HG03108 (cell line): Measurements from ENCODE around the gene ZNF219.

ENCODE experiments used
- ATAC-seq: cut with Tn5 transposase; IDR thresholded peaks from one replicate; pipeline ENCODE4 v1.9.1; 2021; ENCODE audit warnings: moderate library complexity; ENCODE audit not compliant: unreplicated experiment

Gene ZNF219

GRCh38 chr14:21069388-21070082 lies 28.9 kb downstream of the ZNF219 start:
- ATAC-seq, result no peak

GRCh38 chr14:21068521-21069387 lies 29.7 kb downstream of the ZNF219 start:
- no peak for ATAC-seq

- no peak for ATAC-seq
These were observed 31.5 kb downstream of the ZNF219 start for GRCh38 chr14:21066882-21067502.

- no peak for ATAC-seq
These were observed 35.0 kb downstream of the ZNF219 start for GRCh38 chr14:21063479-21063878.

GRCh38 chr14:21061347-21061668 lies 37.1 kb downstream of the ZNF219 start:
- ATAC-seq, result no peak

- ATAC-seq, result no peak
These were observed 37.7 kb downstream of the ZNF219 start for GRCh38 chr14:21060614-21061346.

- ATAC-seq, result no peak
These were observed 38.4 kb downstream of the ZNF219 start for GRCh38 chr14:21059842-21060613.

GRCh38 chr14:21058903-21059302 lies 39.6 kb downstream of the ZNF219 start:
- ATAC-seq, result no peak

GRCh38 chr14:21057803-21058675 lies 40.4 kb downstream of the ZNF219 start, which contains the start of gene RNASE8:
Gene RNASE8, plus strand, starts transcription at chr14:21057822. Its CDS starts 71 bp downstream, at chr14:21057893.
- ATAC-seq, result no peak

- ATAC-seq, result no peak
These were observed 41.8 kb downstream of the ZNF219 start for GRCh38 chr14:21056520-21057163.

GRCh38 chr14:21055432-21056117 lies 42.9 kb downstream of the ZNF219 start:
- ATAC-seq, result no peak

GRCh38 chr14:21054768-21055145 lies 43.7 kb downstream of the ZNF219 start:
- ATAC-seq, result no peak

- ATAC-seq, result no peak
These were observed 44.2 kb downstream of the ZNF219 start for GRCh38 chr14:21054123-21054767.

- no peak for ATAC-seq
These were observed 45.0 kb downstream of the ZNF219 start for GRCh38 chr14:21053184-21054122.

- no peak for ATAC-seq
These were observed 47.9 kb downstream of the ZNF219 start for GRCh38 chr14:21050597-21050996.

- no peak for ATAC-seq
These were observed 49.2 kb downstream of the ZNF219 start for GRCh38 chr14:21049271-21049673.

- ATAC-seq, result no peak
These were observed 49.8 kb downstream of the ZNF219 start for GRCh38 chr14:21048638-21049037.
